ENCODE measurements around the gene SHISAL1.

DNA sequence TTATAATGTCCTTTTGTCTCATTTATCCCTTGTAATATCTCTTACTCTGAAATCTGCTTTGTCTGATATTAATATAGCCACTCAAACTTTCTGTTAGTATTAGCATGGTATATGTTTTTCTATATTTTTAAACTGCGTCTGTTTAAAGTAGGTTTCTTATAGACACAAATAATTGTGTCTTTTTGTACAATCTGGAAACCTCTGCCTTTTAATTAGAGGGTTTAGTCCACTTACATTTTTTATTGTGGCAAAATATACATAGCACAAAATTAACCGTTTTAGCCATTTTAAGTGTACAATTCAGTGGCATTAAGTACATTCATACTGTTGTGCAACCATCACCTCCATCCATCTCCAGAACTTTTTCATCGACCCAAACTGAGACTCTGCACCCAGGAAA, 103.4 kb downstream of the SHISAL1 start:
- TF ChIP-seq, protein P1, sequence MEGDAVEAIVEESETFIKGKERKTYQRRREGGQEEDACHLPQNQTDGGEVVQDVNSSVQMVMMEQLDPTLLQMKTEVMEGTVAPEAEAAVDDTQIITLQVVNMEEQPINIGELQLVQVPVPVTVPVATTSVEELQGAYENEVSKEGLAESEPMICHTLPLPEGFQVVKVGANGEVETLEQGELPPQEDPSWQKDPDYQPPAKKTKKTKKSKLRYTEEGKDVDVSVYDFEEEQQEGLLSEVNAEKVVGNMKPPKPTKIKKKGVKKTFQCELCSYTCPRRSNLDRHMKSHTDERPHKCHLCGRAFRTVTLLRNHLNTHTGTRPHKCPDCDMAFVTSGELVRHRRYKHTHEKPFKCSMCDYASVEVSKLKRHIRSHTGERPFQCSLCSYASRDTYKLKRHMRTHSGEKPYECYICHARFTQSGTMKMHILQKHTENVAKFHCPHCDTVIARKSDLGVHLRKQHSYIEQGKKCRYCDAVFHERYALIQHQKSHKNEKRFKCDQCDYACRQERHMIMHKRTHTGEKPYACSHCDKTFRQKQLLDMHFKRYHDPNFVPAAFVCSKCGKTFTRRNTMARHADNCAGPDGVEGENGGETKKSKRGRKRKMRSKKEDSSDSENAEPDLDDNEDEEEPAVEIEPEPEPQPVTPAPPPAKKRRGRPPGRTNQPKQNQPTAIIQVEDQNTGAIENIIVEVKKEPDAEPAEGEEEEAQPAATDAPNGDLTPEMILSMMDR (IDR thresholded peaks at IDR 0.05): no peak
- TF ChIP-seq POLR2A (IDR thresholded peaks at IDR 0.05): no peak
